Left ventricle myocardium inferior (tissue), 1 donor: ENCODE data around the gene IKZF3. TPM values are rescaled to one million over a fixed set of nuclear protein-coding genes. Genes with fewer than 3 reads are reported as not detected.
A peak's percentile ranks its signal among the peaks of the same experiment; 100 is the strongest.
"Not testable (repeated sequence)": the region's sequence is repeated elsewhere in the genome, so short reads cannot be mapped to it uniquely, and the experiment has no call there.

ENCODE experiments used
- DNase-seq: peaks from one replicate; pipeline ENCODE4 v3.0.0-alpha.2; 2020
- H3K27ac ChIP-seq: fragments of 200-600 bp; replicated peaks from 2 replicates; pipeline ENCODE4 v1.8.0; 2021
- H3K27me3 ChIP-seq: fragments of 200-600 bp; 2 replicates; pipeline ENCODE4 v1.8.0; 2021; ENCODE audit warnings: low read depth
- H3K36me3 ChIP-seq: fragments of 200-600 bp; 2 replicates; pipeline ENCODE4 v1.8.0; 2021
- H3K4me1 ChIP-seq: fragments of 200-600 bp; 2 replicates; pipeline ENCODE4 v1.8.0; 2021
- H3K4me3 ChIP-seq: fragments of 200-600 bp; 2 replicates; pipeline ENCODE4 v1.8.0; 2021; ENCODE audit warnings: mild to moderate bottlenecking, moderate library complexity
- H3K9me3 ChIP-seq: fragments of 200-600 bp; replicated peaks from 2 replicates; pipeline ENCODE4 v1.8.0; 2021
- intact Hi-C: fragments of 100-400 bp; cut with micrococcal nuclease; formaldehyde crosslinking; loops from one replicate; pipeline ENCODE4 v1.11.0; 2022
- total RNA-seq: library from RNA; stranded (reverse); fragmentation: NEBNext Ultra II Directional; extraction: Animal tissue kit (Norgen Biotek cat#: 25700); gene quantifications from one replicate; pipeline ENCODE4 v1.2.1, GENCODE V29; 2021
- TF ChIP-seq, protein P1 (sequence below): fragments of 200-600 bp; IDR thresholded peaks from 2 replicates; pipeline ENCODE4 v1.8.0; 2021; ENCODE audit warnings: antibody characterized with exemption, mild to moderate bottlenecking, borderline replicate concordance
- donor health status: DM: no; HTN: yes; CAD: no; lungs with severe emphysema.

Gene IKZF3
- total RNA-seq, 1 donor from 2014 or later = 0.16 TPM

DNA sequence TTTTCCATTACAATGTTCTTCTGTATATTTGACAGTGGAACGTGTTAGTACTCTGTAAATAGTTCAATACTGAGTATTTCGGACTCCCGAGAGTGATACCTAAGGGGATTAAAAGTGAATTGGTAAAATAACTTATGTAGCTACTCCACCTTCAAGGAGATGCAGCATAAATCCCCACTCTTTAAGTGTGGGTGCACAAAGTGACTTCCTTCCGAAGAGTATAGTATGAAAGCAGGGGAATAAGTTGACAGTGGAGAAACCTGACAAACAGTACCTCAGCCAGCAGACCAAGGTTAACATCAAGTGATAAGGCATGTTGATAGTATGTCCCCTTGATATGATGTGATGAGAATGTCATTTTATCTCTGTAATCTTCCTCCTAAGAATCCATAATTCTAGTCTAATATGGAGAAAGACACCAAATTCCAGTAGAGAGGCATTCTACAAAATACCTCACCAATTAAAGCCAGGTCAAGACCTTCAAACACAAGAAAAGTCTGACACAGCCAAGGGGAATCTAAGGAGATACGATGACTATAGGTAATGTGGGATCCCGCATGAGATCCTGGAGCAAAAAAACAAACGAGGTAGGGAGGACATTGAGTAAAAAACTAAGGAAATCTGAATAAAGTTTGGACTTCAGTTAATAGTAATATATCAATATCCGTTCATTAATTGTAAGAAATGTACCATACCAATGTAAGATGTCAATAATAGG, 2.1 kb upstream of the IKZF3 start:
- H3K27me3 ChIP-seq = peaks cover 89% of the 10 kb centered on the region
- intact Hi-C loops = no loop called here

DNA sequence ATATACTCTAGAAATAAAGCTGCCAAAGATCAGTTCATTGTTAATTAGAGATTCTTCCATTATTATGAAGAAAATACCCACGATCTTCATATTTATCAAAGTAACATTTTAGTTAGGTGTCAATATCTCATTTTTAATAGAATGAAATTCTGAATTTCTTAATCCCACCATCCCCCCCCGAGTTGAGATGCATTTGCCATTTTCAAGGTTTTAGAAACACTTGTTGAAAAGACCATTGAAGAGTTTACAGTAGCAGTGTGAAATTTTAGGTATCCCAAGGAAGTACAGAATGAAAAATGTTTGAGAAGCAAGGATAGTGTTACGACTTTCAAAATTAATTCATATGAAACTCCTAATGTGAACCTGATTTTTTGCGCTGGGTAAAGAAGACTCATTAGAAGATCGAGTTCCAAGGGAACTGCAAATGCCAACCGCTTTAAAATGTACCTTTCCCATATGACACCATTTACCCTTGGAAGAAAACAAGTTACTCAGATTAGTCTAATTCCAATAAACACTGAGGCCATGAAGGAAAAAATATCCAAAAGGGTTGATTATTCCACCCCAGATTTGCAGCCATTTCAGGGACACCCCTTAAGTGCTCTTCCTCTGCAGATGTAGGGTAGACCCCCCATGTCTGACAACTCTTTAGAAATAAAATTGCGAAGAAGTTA, 731 bp downstream of the IKZF3 start:
- no peaks in the 10 kb centered on the region for H3K36me3 ChIP-seq
- TF ChIP-seq, protein P1, sequence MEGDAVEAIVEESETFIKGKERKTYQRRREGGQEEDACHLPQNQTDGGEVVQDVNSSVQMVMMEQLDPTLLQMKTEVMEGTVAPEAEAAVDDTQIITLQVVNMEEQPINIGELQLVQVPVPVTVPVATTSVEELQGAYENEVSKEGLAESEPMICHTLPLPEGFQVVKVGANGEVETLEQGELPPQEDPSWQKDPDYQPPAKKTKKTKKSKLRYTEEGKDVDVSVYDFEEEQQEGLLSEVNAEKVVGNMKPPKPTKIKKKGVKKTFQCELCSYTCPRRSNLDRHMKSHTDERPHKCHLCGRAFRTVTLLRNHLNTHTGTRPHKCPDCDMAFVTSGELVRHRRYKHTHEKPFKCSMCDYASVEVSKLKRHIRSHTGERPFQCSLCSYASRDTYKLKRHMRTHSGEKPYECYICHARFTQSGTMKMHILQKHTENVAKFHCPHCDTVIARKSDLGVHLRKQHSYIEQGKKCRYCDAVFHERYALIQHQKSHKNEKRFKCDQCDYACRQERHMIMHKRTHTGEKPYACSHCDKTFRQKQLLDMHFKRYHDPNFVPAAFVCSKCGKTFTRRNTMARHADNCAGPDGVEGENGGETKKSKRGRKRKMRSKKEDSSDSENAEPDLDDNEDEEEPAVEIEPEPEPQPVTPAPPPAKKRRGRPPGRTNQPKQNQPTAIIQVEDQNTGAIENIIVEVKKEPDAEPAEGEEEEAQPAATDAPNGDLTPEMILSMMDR = no peak
- no peaks in the 10 kb centered on the region for H3K9me3 ChIP-seq
- H3K27me3 ChIP-seq = peaks cover 100% of the 10 kb centered on the region
- H3K4me3 ChIP-seq = peak overlapping the region; percentile 33
- DNase-seq = no peak
- no peak overlapping the region for H3K27ac ChIP-seq
- H3K4me1 ChIP-seq = peaks cover 10% of the 10 kb centered on the region
- intact Hi-C loops = no loop called here

More for the DNA sequence above, 2.1 kb upstream of the IKZF3 start:
- DNase-seq = no peak
- Histone ChIP-seq H3K4me3 (no peak overlapping the region), H3K9me3 (no peaks in the 10 kb centered on the region), H3K27ac (no peak overlapping the region), H3K36me3 (no peaks in the 10 kb centered on the region), H3K4me1 (peaks cover 10% of the 10 kb centered on the region)
- TF ChIP-seq, protein P1 = no peak

DNA sequence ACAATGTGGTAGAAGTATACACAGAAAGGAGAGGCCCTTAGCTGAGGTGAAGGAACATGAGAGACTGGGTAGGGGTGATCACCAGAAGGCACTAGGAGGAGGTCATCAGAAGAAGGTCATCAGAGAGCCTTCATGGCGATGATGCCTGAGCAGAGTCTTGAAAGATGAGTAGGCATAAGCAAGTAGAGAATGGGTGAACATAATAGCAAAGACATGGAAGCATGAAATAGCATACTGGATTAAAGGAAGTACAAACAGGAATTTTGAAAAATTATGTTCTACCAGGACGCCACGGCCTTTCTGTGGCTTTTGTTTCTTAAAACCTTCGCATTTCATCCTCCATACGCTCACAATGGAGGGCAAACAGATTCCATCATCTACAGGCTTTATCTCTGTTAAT, 2.9 kb downstream of the IKZF3 start:
- no peaks in the 10 kb centered on the region for H3K36me3 ChIP-seq
- no peak overlapping the region for H3K27ac ChIP-seq
- DNase-seq = no peak
- H3K4me1 ChIP-seq = peaks cover 10% of the 10 kb centered on the region
- peaks cover 92% of the 10 kb centered on the region for H3K27me3 ChIP-seq
- no peak overlapping the region for H3K4me3 ChIP-seq
- TF ChIP-seq, protein P1 = no peak
- intact Hi-C loops = no loop called here
- H3K9me3 ChIP-seq = no peaks in the 10 kb centered on the region

DNA sequence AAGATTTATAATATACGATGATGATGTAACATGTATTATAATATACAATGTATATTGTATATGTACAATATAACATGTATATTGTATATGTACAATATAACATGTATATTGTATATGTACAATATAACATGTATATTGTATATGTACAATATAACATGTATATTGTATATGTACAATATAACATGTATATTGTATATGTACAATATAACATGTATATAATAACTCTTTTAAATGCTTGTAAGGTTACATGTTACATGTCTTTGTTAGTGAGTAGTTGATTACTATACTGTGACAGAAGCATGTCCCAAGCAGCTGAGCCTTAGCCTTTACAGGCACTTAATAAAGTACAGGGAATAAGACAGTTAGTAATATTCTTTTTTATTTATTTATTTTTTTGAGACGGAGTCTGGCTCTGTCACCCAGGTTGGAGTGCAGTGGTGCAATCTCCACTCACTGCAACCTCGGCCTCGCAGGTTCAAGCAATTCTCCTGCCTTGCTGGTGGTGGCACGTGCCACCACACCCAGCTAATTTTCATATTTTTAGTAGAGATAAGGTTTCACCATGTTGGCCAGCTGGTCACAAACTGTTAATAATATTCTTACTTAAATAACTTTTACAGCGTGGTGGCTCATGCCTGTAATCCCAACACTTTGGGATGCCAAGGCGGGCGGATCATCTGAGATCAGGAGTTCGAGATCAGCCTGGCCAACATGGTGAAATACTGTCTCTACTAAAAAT, 8.0 kb downstream of the IKZF3 start:
- peaks cover 66% of the 10 kb centered on the region for H3K27me3 ChIP-seq
- H3K36me3 ChIP-seq, H3K9me3 ChIP-seq, H3K27ac ChIP-seq, H3K4me3 ChIP-seq, intact Hi-C loops, DNase-seq, H3K4me1 ChIP-seq: not testable (repeated sequence)

DNA sequence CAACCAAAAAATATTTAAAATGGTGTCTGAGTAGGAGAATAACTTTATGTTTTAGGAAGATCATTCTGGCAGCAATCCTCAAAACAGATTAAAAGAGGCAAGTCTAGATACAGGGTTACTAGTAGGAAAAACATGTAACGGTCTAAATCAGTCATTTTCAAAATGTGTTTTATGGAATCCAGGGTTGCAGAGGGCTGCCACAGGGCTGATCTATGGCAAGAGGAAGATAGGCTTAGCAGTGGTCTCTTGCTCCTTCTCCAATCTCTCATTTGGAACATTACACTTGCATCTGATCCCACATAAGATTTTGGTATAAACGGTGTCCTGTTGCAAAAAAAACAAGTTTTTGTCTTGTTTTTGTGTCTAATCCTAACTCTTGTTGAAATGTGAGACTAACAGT, 9.2 kb downstream of the IKZF3 start:
- Histone ChIP-seq H3K27ac (no peak overlapping the region), H3K4me1 (no peaks in the 10 kb centered on the region), H3K27me3 (peaks cover 55% of the 10 kb centered on the region), H3K9me3 (no peaks in the 10 kb centered on the region), H3K4me3 (no peak overlapping the region), H3K36me3 (no peaks in the 10 kb centered on the region)
- DNase-seq = no peak
- intact Hi-C loops = no loop called here
- TF ChIP-seq, protein P1 = no peak
